IMR-90 (cell line): ENCODE results near the gene THY1. TPM values are rescaled to one million over a fixed set of nuclear protein-coding genes. Genes with fewer than 3 reads are reported as not detected.
A peak's percentile ranks its signal among the peaks of the same experiment; 100 is the strongest.

Source experiments
- ATAC-seq: fragments of 200-7000 bp; cut with Tn5 transposase; 2 replicates; pipeline ENCODE4 v1.9.1; 2020; ENCODE audit warnings: low read depth, mild to moderate bottlenecking, moderate library complexity
- BruUV-seq: library from RNA; stranded (reverse); fragments of 400-500 nt; replicated peaks from 2 replicates; lab custom pipeline; 2021; lab: Mats Ljungman, UMichigan
- CTCF ChIA-PET: fragments of 300-600 bp; formaldehyde crosslinking; extraction: SDS; loops from one replicate; lab custom pipeline; 2021; ENCODE audit warnings: antibody characterized with exemption; lab: Yijun Ruan, JAX
- POLR2A ChIA-PET: fragments of 300-600 bp; sonication (Branson Sonifier 250); formaldehyde crosslinking; loops from one replicate; lab custom pipeline; 2022; ENCODE audit warnings: antibody characterized with exemption; ENCODE audit not compliant: unreplicated experiment; lab: Charles Lee
- DNase-seq: peaks from one replicate; pipeline ENCODE4 v3.0.0; 2013
- H2AFZ ChIP-seq: replicated peaks from 2 replicates; pipeline ENCODE3; 2013; ENCODE audit warnings: low read length, mild to moderate bottlenecking; ENCODE audit not compliant: poor library complexity
- H2AK5ac ChIP-seq: 2 replicates; pipeline ENCODE4 v1.6.1; 2013; ENCODE audit warnings: low read depth, low read length, inconsistent platforms
- H2AK9ac ChIP-seq: replicated peaks from 2 replicates; pipeline ENCODE3; 2013; ENCODE audit warnings: mild to moderate bottlenecking, low read depth, low read length, moderate library complexity; ENCODE audit not compliant: poor library complexity
- H2BK120ac ChIP-seq: 2 replicates; pipeline ENCODE4 v1.6.1; 2013; ENCODE audit warnings: low read depth, low read length, inconsistent platforms
- H2BK15ac ChIP-seq: 3 replicates; pipeline ENCODE4 v1.6.1; 2013; ENCODE audit warnings: low read depth, low read length, inconsistent platforms
- H2BK20ac ChIP-seq: 2 replicates; pipeline ENCODE4 v1.6.1; 2013; ENCODE audit warnings: low read depth, mild to moderate bottlenecking, inconsistent platforms, low read length, moderate library complexity
- H2BK5ac ChIP-seq: 2 replicates; pipeline ENCODE4 v1.6.1; 2013; ENCODE audit warnings: mild to moderate bottlenecking, low read depth, low read length, inconsistent platforms; ENCODE audit not compliant: poor library complexity, severe bottlenecking
- H3K14ac ChIP-seq: replicated peaks from 2 replicates; pipeline ENCODE4 v1.6.1; 2013; ENCODE audit warnings: low read depth, low read length, inconsistent platforms
- H3K18ac ChIP-seq: 2 replicates; pipeline ENCODE4 v1.6.1; 2013; ENCODE audit warnings: low read depth, low read length, control low read depth
- H3K23ac ChIP-seq: 2 replicates; pipeline ENCODE4 v1.6.1; 2013; ENCODE audit warnings: low read depth, low read length, inconsistent platforms
- H3K27ac ChIP-seq: 2 replicates; pipeline ENCODE4 v1.5.1; 2013; ENCODE audit warnings: mild to moderate bottlenecking, control low read depth, low read length; ENCODE audit not compliant: insufficient read depth
- H3K27me3 ChIP-seq: 2 replicates; pipeline ENCODE4 v1.6.1; 2013; ENCODE audit warnings: low read length; ENCODE audit not compliant: control insufficient read depth, insufficient read depth
- H3K36me3 ChIP-seq: 2 replicates; pipeline ENCODE4 v1.6.1; 2013; ENCODE audit warnings: low read length, mixed read lengths; ENCODE audit not compliant: control insufficient read depth, insufficient read depth
- H3K4ac ChIP-seq: 2 replicates; pipeline ENCODE4 v1.6.1; 2013; ENCODE audit warnings: low read depth, low read length, inconsistent platforms
- H3K4me1 ChIP-seq: 2 replicates; pipeline ENCODE4 v1.6.1; 2013; ENCODE audit warnings: low read length, mixed read lengths; ENCODE audit not compliant: control insufficient read depth, insufficient read depth
- H3K4me2 ChIP-seq: 2 replicates; pipeline ENCODE4 v1.6.1; 2013; ENCODE audit warnings: low read depth, mild to moderate bottlenecking, control low read depth, low read length, moderate library complexity
- H3K4me3 ChIP-seq: 2 replicates; pipeline ENCODE4 v1.5.1; 2013; ENCODE audit warnings: low read depth, mild to moderate bottlenecking, control low read depth, low read length, moderate library complexity; ENCODE audit not compliant: insufficient read depth
- H3K56ac ChIP-seq: 2 replicates; pipeline ENCODE4 v1.6.1; 2013; ENCODE audit warnings: low read length, inconsistent platforms; ENCODE audit not compliant: insufficient read depth; ENCODE audit errors: extremely low read depth
- H3K79me1 ChIP-seq, 2 experiments: 2 replicates each; pipeline ENCODE4 v1.6.1; 2013; ENCODE audit warnings: low read length in 2 of 2, inconsistent platforms in 1 of 2, low read depth in 1 of 2
- H3K9ac ChIP-seq: 2 replicates; pipeline ENCODE4 v1.6.1; 2013; ENCODE audit warnings: low read depth, low read length, control low read depth
- H3K9me1 ChIP-seq: 2 replicates; pipeline ENCODE4 v1.6.1; 2013; ENCODE audit warnings: low read length, inconsistent platforms; ENCODE audit not compliant: insufficient read depth
- H3K9me3 ChIP-seq: 2 replicates; pipeline ENCODE4 v1.6.1; 2013; ENCODE audit warnings: low read length; ENCODE audit not compliant: control insufficient read depth, insufficient read depth
- H4K20me1 ChIP-seq: 2 replicates; pipeline ENCODE4 v1.6.1; 2013; ENCODE audit warnings: low read length, inconsistent platforms; ENCODE audit not compliant: insufficient read depth
- H4K5ac ChIP-seq: 2 replicates; pipeline ENCODE4 v1.6.1; 2013; ENCODE audit warnings: mild to moderate bottlenecking, low read depth, low read length, control low read depth
- H4K8ac ChIP-seq, 2 experiments: 2 replicates each; pipeline ENCODE4 v1.6.1; 2013; ENCODE audit warnings: low read depth in 2 of 2, low read length in 2 of 2, control low read depth in 1 of 2, inconsistent platforms in 1 of 2
- H4K91ac ChIP-seq: 2 replicates; pipeline ENCODE4 v1.6.1; 2013; ENCODE audit warnings: low read depth, low read length, inconsistent platforms; ENCODE audit not compliant: insufficient read depth
- BHLHE40 ChIP-seq: fragments of 150-350 bp; IDR thresholded peaks from 2 replicates; pipeline ENCODE4 v1.6.1; 2016; ENCODE audit warnings: mild to moderate bottlenecking, low read depth, low read length
- USF2 ChIP-seq: fragments of 150-350 bp; IDR thresholded peaks from 2 replicates; pipeline ENCODE4 v1.6.1; 2017; ENCODE audit warnings: mild to moderate bottlenecking, antibody characterized with exemption, low read length, low read depth
- WGBS, 2 experiments: methylation state at CpG; one replicate each; pipeline versions ENCODE4 v1.1.5 to v1.1.7; 2013; ENCODE audit warnings: missing lambda C conversion rate in 2 of 2; ENCODE audit not compliant: insufficient read length in 1 of 2; ENCODE audit errors: extremely low coverage in 2 of 2; 5-methylcytosine and 5-hydroxymethylcytosine counted together
- dilution Hi-C: fragments of 300-500 bp; cut with HindIII; formaldehyde crosslinking; loops from one replicate; pipeline ENCODE4 v1.14.3; 2018; ENCODE audit warnings: low sequenced_read_pairs; ENCODE audit not compliant: unreplicated experiment
- in situ Hi-C: fragments of 300-500 bp; cut with MboI; formaldehyde crosslinking; loops from 3 replicates; pipeline ENCODE4 v1.14.3; 2019; ENCODE audit warnings: low sequenced_read_pairs, inconsistent platforms, mixed read lengths
- intact Hi-C: fragments of 100-400 bp; cut with micrococcal nuclease; formaldehyde crosslinking; loops from 2 replicates; pipeline ENCODE4 v1.10.0; 2022
- polyA plus RNA-seq, 3 experiments: library from polyadenylated mRNA; depleted of rRNA; stranded (reverse); fragments of >200 nt; gene quantifications; 2 replicates each; pipeline ENCODE4 v1.2.3, GENCODE V29; 2012; ENCODE audit warnings: low replicate concordance in 1 of 3
- total RNA-seq: library from RNA; depleted of rRNA; stranded (reverse); fragments of >200 nt; gene quantifications from 2 replicates; pipeline ENCODE4 v1.2.3, GENCODE V29; 2012

The THY1 gene
- total and polyA plus RNA-seq, 2 of the 4 experiments (the other 2 are of a cell fraction), result 703 to 2,603 TPM

GRCh38 chr11:119461229-119461963 is 38.4 kb upstream of the THY1 start:
- peak overlapping the region; percentile 80; the same call in 1 of the 2 replicates for H3K23ac ChIP-seq
- H2AFZ ChIP-seq, result peak overlapping the region; percentile 77
- peak overlapping the region; percentile 75 for H2AK9ac ChIP-seq
- intact Hi-C loops, result no loop called here
- POLR2A ChIA-PET, result no interaction called here
- peaks cover 21% of the 10 kb centered on the region for H3K4me1 ChIP-seq
- dilution Hi-C loops, result no loop called here
- CTCF ChIA-PET, result interaction anchor here (0.6 to 1.2 kb wide), 5 partner anchors 9 to 105 kb away, joined by 3 to 7 read pairs (median 5); no protein-coding TSS in a partner anchor
- peak overlapping the region; percentile 52 for H2AK5ac ChIP-seq
- peak overlapping the region; percentile 5; the same call in 1 of the 2 replicates for H3K9ac ChIP-seq
- H3K4me2 ChIP-seq, result no peak overlapping the region
- peak overlapping the region; percentile 79 for H3K14ac ChIP-seq
- WGBS, 2 experiments, result 40% methylated on average over 1 of the region's 4 CpGs; no CpG with 5 or more reads in 1 of the 2 experiments
- no peak overlapping the region for H3K4me3 ChIP-seq
- H3K4ac ChIP-seq, result peak overlapping the region; percentile 88
- no peak for TF ChIP-seq USF2
- TF ChIP-seq BHLHE40, result no peak
- peak overlapping the region; percentile 82 for H4K91ac ChIP-seq
- BruUV-seq, result no TSS peak
- peak overlapping the region; percentile 70 for H3K56ac ChIP-seq
- ATAC-seq (peak; percentile 48), DNase-seq (peak; percentile 54)
- no peaks in the 10 kb centered on the region for H3K36me3 ChIP-seq
- H4K20me1 ChIP-seq, result no peaks in the 10 kb centered on the region
- H3K27me3 ChIP-seq, result no peaks in the 10 kb centered on the region
- H3K9me3 ChIP-seq, result no peaks in the 10 kb centered on the region
- peak overlapping the region; percentile 15 for H4K5ac ChIP-seq
- peak overlapping the region; percentile 93 for H2BK20ac ChIP-seq
- H3K79me1 ChIP-seq, result peaks cover 0 to 8% of the 10 kb centered on the region in 2 experiments; a peak in 1 of 4 replicates
- H2BK15ac ChIP-seq, result peak overlapping the region; percentile 55
- peak overlapping the region; percentile 26 for H3K18ac ChIP-seq
- peak overlapping the region; percentile 70 to 75 for H4K8ac ChIP-seq
- in situ Hi-C loops, result no loop called here
- H2BK5ac ChIP-seq, result peak overlapping the region; percentile 76
- peak overlapping the region; percentile 95 for H2BK120ac ChIP-seq
- H3K27ac ChIP-seq, result peak overlapping the region; percentile 58
- peaks cover 20% of the 10 kb centered on the region for H3K9me1 ChIP-seq
